ENCODE measurements around the gene ESCO1. TPM values are rescaled to one million over a fixed set of nuclear protein-coding genes. Genes with fewer than 3 reads are reported as not detected.

Gene ESCO1
- polyA plus RNA-seq, 1 donor (not counting 4 experiments of a cell fraction or from before 2014, with no cell fraction given) = 12.1 TPM

GRCh38 chr18:21525916-21526315 is 74.6 kb downstream of the ESCO1 start:
- H3K4me3 ChIP-seq (ENCODE audit: control insufficient read depth in 2 of 3, extremely low read depth in 1 of 3, insufficient read depth in 2 of 3, low read depth in 1 of 3, low read length in 3 of 3) = no peak overlapping the region
- H3K9ac ChIP-seq (ENCODE audit: control insufficient read depth, extremely low read depth, insufficient read depth, low read length) = no peak overlapping the region
- no peaks in the 10 kb centered on the region for H3K79me2 ChIP-seq (ENCODE audit: control insufficient read depth, insufficient read depth, low read length)
- dilution Hi-C loops (cut with MboI; ENCODE audit: extremely low pct_ligation_motif_present, low sequenced_read_pairs) = no loop called here
- no peaks in the 10 kb centered on the region for H4K20me1 ChIP-seq (ENCODE audit: control insufficient read depth, extremely low read depth, insufficient read depth, low read length)
- no peaks in the 10 kb centered on the region for H3K9me3 ChIP-seq (ENCODE audit: control insufficient read depth, low read depth, low read length)
- H2AFZ ChIP-seq (ENCODE audit: control insufficient read depth, low read length) = no peak overlapping the region
- FAIRE-seq = no peak
- H3K4me2 ChIP-seq (ENCODE audit: control insufficient read depth, extremely low read depth, insufficient read depth, low read depth, low read length) = no peak overlapping the region
- TF ChIP-seq EZH2 (IDR thresholded peaks at IDR 0.05; ENCODE audit: low read length) (no peak), CTCF (optimal IDR thresholded peaks at IDR 0.05 in 1 of 3, IDR thresholded peaks at IDR 0.05 in 1 of 3, conservative IDR thresholded peaks at IDR 0.05 in 1 of 3; ENCODE audit: extremely low read depth in 1 of 3, insufficient read depth in 2 of 3, low read length in 3 of 3) (no peak)
- no peaks in the 10 kb centered on the region for H3K27me3 ChIP-seq (ENCODE audit: control insufficient read depth, extremely low read depth, insufficient read depth, low read length)
- no peak for DNase-seq (ENCODE audit: low read depth, low spot score)
- no peak overlapping the region for H3K27ac ChIP-seq (ENCODE audit: control insufficient read depth, insufficient read depth, low read length)
- H3K9me1 ChIP-seq (ENCODE audit: control insufficient read depth, extremely low read depth, insufficient read depth, low read length) = no peaks in the 10 kb centered on the region
- no peaks in the 10 kb centered on the region for H3K4me1 ChIP-seq (ENCODE audit: control insufficient read depth, extremely low read depth, insufficient read depth, low read length)
- H3K36me3 ChIP-seq (ENCODE audit: control insufficient read depth in 2 of 2, extremely low read depth in 1 of 2, insufficient read depth in 2 of 2, low read length in 2 of 2) = peaks cover 5 to 8% of the 10 kb centered on the region in 2 experiments

- FAIRE-seq (no peak), DNase-seq (ENCODE audit: low read depth, low spot score) (no peak)
- no peaks in the 10 kb centered on the region for H4K20me1 ChIP-seq (ENCODE audit: control insufficient read depth, extremely low read depth, insufficient read depth, low read length)
- H3K9me3 ChIP-seq (ENCODE audit: control insufficient read depth, low read depth, low read length) = no peaks in the 10 kb centered on the region
- H3K27me3 ChIP-seq (ENCODE audit: control insufficient read depth, extremely low read depth, insufficient read depth, low read length) = no peaks in the 10 kb centered on the region
- no peaks in the 10 kb centered on the region for H3K9me1 ChIP-seq (ENCODE audit: control insufficient read depth, extremely low read depth, insufficient read depth, low read length)
- no peaks in the 10 kb centered on the region for H3K4me1 ChIP-seq (ENCODE audit: control insufficient read depth, extremely low read depth, insufficient read depth, low read length)
- H3K9ac ChIP-seq (ENCODE audit: control insufficient read depth, extremely low read depth, insufficient read depth, low read length) = no peak overlapping the region
- H3K4me3 ChIP-seq (ENCODE audit: control insufficient read depth in 2 of 3, extremely low read depth in 1 of 3, insufficient read depth in 2 of 3, low read depth in 1 of 3, low read length in 3 of 3) = no peak overlapping the region
- TF ChIP-seq EZH2 (IDR thresholded peaks at IDR 0.05; ENCODE audit: low read length) (no peak), CTCF (optimal IDR thresholded peaks at IDR 0.05 in 1 of 3, IDR thresholded peaks at IDR 0.05 in 1 of 3, conservative IDR thresholded peaks at IDR 0.05 in 1 of 3; ENCODE audit: extremely low read depth in 1 of 3, insufficient read depth in 2 of 3, low read length in 3 of 3) (no peak)
- no peaks in the 10 kb centered on the region for H3K79me2 ChIP-seq (ENCODE audit: control insufficient read depth, insufficient read depth, low read length)
- H2AFZ ChIP-seq (ENCODE audit: control insufficient read depth, low read length) = no peak overlapping the region
- dilution Hi-C loops (cut with MboI; ENCODE audit: extremely low pct_ligation_motif_present, low sequenced_read_pairs) = no loop called here
- H3K36me3 ChIP-seq (ENCODE audit: control insufficient read depth in 2 of 2, extremely low read depth in 1 of 2, insufficient read depth in 2 of 2, low read length in 2 of 2) = peaks cover 4 to 12% of the 10 kb centered on the region in 2 experiments
- H3K4me2 ChIP-seq (ENCODE audit: control insufficient read depth, extremely low read depth, insufficient read depth, low read depth, low read length) = no peak overlapping the region
- no peak overlapping the region for H3K27ac ChIP-seq (ENCODE audit: control insufficient read depth, insufficient read depth, low read length)
Observed at GRCh38 chr18:21522530-21522929, 78.0 kb downstream of the ESCO1 start.
